Activated CD8-positive, alpha-beta memory T cell treated with anti-CD3 and anti-CD28 coated beads for 24 hours (primary cell): Measurements from ENCODE around the gene MRPS35.

ENCODE experiments used
- DNase-seq: peaks from one replicate; pipeline ENCODE4 v3.0.0-alpha.2; 2020

MRPS35 gene

DNA sequence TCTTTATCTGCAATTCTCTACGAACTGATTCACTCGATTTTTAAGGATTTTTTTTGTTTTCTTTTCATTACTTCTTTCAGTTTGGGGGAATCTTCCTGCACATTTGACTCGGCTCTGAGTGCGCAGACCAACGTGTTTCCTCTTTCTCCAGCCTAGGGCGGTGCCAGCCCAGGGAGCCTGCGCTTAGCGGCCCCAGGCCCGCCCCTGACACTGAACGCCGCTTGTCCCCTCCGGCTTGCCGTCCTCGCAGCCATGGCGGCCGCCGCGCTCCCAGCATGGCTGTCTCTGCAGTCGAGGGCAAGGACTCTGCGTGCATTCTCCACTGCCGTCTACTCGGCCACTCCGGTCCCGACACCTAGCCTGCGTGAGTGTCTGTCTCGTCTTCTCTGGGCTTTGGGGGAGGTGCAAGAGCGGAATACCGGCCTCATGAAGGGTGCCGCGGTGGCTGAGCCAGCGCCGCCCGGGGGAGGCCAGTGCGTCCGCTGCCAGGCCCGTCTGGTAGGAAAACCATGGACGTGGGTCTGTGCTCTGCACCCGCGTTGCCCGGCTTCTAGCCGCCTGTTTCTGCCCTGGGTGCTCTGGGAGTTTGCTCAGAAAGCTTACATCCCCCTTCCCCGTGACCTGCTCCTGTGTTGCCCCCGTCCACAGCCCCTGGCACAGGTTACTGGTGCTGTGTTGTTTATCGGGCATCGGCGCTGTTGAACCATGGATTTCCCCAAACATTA, at the start of gene MRPS35:
MRPS35 (plus strand) TSS at position 241 of the 725 bp plus-strand sequence; CDS start at position 253, 12 bp downstream.
- peak; percentile 96 for DNase-seq

DNA sequence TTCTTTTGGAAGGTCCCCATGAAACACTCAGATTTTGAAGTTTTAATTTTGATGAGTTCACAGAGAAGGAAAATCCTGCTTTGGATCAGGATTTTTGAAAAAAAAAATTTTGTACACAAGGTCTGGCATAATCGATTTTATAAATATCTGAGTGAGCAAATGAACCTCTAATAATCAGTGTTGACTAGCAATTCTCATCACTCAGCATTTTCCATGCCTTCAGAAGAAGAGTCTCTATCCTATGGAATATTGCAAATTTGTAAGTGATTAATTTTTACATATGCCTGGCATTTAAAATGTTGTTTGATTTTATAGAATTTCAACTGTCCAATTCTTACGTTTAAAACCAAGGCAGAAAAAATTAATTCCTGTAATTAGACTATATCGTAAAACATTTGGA, 44.9 kb upstream of the MRPS35 start:
- DNase-seq, result no peak

DNA sequence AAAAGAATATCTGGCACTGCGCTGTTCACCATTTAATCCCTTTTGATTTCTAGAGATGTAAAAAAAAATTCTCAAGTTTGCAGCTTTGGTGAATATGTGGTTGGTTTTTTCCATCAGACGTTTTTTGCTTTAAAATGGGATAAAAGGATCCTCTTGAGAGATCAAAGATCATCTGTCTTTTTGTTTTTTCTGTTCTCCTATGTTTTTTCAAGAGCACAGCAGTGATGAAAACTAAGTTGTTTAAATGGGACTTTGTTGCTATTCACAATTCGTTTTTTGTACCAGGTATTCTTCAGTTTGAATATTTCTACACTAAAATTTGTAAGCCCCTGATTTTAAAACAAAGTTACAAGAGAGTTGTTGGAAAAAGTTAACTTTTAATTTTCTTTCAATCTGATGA, 44.1 kb upstream of the MRPS35 start:
- no peak for DNase-seq

DNA sequence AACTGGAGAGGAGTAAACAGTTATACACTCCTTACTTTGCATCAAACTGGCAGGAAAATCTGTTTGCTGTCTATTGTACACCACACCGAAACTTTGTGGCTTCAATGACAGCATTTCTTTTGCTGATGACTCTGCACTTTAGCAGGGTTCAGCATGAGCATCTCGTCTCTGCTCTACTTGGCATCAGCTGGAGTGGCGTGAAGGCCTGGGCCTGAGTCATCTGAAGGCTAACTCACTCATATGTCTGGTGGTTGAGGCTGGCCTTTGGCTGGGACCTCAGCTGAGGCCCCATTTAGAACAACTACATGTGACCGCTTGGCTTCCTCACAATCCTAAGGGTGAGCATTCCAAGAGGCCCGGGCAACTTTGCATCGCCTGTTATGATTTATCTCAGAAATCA, 43.1 kb upstream of the MRPS35 start:
- no peak for DNase-seq

DNA sequence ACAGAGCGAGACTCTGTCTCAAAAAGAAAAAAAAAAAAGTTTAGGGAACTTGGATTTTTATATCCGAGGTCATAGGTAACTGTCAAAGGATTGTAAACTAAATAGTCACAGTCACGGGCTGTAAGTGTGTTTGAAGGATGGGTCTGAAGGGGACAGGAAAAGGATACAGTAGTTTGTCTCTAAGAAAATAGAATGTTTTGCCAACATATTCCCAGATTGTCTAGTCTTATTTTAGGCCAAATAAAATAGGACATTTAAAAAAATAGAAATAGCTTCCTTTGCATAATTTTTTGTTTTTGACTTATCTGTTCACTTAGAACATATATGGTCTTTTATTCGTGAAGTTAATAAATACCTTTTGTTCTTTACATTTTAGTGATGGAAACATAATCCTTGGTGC, 38.6 kb upstream of the MRPS35 start:
- no peak for DNase-seq

DNA sequence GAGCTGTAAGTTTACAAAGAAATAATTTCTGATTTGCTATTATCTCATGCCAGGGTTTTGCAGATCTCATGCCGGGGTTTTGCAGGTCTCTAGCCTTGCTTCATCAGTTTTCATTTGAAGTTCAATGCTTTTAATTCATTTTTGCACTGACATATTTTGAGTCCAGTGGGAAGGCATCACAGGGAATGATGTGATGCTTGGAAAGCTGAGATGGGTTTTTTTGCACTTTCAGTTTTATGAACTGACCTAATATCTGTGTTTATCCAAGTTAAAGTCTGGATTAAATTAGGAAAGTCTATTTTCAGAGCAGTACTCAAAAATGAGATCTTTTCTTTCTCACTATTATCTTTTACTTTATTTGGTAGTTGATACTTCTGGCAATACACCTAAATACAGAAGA, 38.0 kb upstream of the MRPS35 start:
- DNase-seq, result no peak

DNA sequence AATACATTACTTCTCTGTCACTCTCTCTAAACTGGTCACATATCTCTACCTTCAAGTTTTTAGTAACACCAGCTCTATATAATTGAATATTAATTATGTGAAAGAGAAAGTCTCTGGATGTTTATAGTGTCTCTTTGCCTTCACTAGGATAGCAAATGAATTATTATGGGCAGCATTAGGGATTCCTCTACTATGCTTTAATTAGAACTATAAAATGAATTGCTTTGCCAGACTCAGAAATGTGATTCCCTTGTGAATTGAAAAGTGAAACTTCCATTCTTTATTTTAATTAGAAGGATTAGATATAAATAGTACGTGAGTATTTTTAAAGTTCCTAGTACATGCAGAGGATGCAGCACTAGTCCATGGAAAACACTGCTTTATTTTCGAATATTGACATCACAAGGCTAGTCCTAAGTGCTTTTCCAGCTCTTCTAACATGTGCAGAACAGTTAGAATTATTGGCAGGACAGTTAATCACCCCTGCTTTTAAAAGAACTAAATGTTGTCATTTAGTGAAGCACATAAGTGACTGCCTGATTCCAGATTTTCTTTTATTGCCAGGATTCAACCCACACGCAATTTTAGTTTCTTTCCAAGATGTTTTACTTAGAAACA, 37.4 kb upstream of the MRPS35 start:
- no peak for DNase-seq

DNA sequence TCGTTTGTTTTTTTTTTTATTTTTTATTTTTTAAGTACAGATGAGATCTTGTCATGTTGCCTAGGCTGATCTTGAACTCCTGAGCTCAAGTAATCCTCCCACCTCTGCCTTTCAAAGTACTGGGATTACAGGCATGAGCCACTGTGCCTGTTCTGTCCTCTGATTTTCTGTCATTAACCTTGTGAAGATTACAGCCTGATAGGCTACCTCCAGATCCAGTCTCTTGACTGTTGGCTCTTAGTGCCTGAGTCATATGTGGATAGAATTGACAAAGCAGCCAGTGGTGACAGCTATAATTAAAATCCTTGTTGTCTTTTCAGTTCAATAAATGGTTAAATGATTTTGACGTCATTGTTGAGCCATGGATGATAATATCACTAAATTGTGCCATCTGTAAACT, 35.6 kb upstream of the MRPS35 start:
- no peak for DNase-seq

DNA sequence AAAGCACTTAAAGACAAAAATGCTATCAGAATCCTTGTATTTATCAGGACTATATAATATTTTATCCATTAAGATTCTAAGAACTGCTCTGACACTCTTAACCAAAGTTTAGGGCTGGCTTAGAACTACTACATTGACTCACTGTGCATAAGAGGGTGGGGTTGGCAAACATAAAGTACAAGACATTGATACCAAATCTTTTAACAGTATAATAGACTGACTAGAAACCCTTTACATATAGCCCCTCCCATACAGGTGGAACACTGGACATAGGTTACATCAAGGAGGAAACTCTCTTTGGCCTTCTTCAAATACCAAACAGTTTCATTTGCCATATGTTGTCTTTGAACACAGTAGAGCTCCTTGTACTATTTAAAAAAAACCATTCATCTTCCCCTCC, 30.0 kb upstream of the MRPS35 start:
- DNase-seq, result no peak

DNA sequence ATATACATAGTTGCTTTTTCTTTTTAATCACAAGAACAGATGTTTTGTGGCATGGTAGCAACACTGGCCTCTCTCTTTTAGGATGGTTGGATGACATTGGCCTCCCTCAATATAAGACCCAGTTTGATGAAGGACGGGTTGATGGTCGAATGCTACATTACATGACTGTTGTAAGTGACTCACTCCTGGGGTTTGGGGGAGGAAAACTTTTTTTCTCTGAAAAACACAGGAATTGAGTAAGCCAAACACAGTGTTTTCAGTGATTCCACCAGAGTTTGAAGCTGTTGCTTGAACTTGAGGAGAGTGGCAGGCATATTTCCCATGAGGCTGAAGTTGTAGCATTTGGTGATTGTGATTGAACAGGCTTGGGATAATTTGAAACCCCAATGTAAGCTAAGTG, 28.1 kb upstream of the MRPS35 start:
- DNase-seq, result no peak

DNA sequence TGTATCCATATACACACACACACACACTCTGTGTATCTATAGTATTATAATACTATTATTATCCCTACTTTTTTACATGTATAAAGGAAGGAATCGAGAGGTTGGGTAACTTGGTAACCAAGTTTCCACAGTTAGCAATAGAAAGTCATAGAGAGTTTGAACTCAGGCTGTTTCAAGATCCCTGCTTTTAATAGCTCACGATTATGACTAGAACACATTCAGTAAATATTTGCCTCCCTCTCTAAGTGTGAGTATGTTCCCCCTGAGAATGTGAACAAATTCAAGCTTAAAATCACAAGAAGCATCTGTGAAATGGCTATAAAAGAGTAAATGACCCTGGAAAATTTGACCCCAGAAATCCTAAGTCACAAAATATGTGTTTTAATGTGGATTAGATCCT, 25.4 kb upstream of the MRPS35 start:
- DNase-seq, result no peak

DNA sequence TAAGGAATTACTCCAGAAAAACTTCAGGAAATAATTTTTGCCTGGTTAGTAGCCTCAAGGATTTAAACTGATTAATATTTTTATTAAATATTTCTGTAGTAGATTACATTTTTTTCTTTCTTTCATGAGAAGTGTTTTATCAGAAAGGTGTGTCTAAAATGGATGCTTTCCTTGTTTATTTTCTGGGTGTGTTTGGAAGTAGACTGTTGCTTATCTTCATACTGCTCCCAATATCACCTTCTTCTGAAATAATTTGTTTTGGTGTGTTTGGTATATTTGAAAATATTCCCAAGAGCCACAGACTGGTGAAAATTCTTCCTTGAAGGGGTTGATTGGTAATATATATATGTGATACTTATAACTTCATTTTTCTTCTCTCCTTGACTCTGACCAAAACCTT, 24.5 kb upstream of the MRPS35 start:
- no peak for DNase-seq

DNA sequence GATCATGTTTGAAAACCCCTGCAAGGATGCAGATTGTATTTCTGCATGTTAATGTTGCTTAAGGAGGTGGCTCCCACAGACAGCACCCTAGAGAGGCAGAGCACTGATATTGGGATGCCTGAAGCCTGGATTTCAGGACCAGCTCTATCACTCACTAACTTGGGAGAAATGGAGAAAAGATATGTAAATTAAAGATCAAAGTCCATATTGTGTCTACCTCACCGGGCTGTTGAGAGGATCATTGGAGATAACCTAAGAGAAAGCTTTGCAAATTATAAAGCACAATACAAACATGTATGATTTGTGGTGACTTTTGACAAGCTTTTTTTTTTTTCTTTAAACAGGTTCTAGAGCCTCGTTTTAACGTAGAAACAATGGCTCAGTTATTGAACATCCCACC, 22.0 kb upstream of the MRPS35 start:
- DNase-seq, result no peak

DNA sequence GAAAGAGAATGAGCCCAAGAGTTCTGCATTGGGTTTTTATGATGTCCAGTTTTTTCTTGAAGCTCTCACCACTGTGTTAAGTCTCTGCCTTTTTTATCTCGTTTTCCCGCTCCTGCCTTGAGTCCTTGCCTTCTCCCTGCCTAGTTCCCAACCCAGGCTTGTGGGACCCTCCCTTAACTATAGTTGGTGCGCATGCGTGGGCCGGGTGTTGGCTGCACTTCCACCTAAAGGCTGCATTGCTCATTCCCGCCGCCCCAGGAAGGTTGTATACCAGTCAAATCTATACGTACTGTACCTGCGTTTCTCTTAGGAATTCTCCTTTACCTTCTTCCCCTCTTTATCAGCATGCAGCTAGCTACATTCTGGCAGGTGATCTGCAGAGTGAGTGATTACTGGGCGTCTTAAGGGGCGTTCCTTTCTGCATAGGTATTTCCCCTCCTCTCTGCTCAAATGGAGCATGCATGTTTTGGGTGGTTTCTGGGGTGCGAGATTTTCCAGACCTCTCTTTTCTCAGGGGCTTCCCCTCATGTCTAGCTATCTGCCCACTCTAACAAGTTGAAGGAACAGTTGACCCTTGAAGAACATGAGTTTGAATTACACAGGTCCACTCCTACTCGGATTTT, 21.0 kb upstream of the MRPS35 start:
- no peak for DNase-seq

DNA sequence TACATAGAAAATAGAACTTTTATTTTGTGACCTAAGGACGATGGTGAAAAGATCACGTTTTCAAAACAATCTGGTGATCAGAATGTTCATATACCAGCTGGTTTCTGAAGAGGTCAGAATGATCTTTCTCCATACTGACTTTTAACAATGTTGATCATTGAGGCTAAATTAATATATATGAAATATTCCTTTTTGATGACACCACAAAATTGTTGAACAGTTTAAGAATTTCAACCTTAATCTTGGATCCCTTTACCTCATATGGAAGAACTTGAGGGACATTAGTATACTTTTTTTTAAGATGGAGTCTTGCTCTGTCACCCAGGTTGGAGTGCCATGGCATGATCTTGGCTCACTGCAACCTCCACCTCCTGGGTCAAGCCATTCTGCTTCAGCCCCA, 17.2 kb upstream of the MRPS35 start:
- no peak for DNase-seq

DNA sequence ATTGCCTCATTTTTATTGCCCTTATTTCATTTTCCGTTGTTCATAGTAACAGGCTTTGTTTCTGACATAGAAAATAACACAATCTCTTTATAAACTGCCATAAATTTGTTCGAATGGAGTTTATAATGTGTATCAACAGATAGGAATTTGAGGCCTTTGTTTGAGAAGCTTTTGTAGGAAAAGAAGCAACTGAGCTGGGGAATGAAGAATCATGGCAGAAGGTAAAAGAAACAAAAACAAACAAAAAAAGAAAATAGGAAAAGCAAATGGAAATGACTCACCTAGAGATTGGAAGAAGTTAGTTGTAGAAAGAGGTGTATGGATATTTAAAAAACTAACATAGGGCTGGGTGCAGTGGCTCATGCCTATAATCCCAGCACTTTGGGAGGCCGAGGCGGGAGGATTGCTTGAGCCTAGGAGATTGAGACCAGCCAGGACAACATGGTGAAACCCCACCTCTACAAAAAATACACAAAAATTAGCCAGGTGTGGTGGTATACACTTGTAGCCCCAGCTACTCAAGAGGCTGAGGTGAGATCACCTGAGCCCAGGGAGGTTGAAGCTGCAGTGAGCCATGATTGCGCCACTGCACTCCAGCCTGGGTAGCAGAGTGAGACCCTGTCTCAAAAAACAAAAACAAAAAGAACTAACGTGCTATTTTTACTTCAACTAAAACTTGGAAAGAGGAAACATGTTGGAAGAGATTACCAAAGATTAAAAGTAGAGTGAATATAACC, 14.9 kb upstream of the MRPS35 start:
- DNase-seq, result no peak

DNA sequence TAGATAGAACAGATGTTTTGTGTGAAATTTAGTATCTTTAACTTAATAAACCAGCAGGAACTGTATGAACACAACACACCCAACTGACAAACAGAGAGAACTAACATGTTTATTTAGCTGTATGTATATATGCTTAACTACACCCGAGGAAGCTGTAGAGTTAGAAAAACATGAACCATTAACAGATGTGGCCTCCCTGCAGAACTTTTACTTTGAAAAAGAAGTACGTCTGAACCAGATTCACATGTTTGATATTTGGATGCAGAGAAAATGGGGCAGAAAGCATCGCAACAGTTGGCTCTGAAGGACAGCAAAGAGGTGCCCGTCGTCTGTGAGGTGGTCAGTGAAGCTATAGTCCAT, 14.4 kb upstream of the MRPS35 start, which contains the start of gene REP15:
REP15 (plus strand) TSS at position 155 of the 360 bp plus-strand sequence; CDS start at position 271, 116 bp downstream.
- DNase-seq, result no peak

DNA sequence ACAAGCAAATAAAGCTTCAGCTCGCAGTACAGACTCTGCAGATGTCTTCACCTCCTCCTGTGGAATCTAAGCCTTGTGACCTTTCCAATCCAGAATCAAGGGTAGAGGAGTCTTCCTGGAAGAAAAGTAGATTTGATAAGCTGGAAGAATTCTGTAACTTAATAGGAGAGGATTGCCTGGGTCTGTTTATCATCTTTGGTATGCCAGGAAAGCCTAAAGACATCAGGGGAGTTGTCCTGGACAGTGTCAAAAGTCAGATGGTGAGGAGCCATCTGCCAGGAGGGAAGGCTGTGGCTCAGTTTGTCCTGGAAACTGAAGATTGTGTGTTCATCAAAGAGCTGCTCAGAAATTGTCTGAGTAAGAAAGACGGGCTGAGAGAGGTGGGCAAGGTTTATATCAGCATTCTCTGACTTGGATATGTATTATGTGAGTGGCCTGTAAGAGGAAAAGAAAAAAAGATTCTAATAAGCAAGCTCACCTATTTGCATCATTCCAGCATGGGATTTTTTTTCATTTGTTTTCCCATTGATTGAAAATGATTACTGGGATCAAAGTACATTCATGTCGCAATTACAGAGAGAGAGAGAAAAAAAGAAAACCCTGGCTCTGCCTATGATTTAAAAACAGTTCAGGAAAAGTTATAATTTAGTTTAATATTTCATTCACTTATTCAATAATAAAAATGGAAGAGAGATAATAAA, 13.6 kb upstream of the MRPS35 start:
- DNase-seq, result no peak

DNA sequence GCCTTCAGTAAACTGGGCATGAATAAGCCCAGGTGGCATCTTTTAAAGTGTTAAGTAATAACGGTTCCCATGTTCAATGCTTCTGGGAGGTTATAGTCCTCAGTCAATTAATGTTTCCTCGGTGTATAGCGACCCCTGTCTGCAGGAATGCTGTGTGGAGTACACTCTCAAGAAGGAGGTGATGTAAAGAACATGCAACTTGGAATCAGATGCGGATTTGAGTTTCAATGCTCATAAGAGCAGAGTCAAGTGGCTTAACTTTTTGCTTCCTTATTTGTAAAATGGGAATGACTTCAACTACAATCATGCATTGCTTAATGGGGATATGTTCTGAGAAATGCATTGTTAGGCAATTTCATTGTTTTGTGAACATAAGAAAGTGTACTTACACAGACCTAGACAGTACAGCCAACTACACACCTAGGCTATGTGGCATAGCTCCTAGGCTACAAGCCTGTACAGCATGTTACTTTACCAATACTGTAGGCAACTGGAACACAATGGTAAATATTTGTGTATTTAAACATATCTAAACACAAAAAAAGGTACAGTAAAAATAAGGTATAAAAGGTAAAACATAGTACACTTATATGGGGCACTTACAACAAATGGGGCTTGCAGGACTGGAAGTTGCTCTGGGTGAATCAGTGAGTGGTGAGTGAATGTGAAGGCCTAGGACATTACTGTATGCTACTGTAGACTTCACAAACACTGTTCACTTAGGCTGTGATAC, 6.7 kb upstream of the MRPS35 start:
- DNase-seq, result peak; percentile 77

DNA sequence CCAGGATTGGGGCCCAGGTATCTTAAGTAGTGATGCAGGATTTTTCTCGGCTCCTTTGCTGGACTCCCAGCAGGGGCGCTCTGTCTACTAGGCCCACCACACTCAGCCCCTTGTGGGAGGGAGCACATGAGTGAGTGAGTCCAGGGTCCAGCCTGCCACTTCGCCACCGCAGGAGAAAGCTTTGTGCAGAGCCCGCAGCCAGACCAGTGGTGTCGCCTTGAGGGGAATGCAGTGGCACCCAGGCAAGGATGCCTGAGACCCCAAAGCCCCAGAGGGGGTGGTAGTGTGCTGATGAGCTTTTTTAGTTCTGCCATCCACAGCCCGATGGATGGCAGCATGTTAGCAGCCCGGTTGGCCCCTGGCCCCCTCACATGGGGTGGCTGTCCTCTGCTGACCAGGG, 5.4 kb upstream of the MRPS35 start:
- DNase-seq, result no peak

DNA sequence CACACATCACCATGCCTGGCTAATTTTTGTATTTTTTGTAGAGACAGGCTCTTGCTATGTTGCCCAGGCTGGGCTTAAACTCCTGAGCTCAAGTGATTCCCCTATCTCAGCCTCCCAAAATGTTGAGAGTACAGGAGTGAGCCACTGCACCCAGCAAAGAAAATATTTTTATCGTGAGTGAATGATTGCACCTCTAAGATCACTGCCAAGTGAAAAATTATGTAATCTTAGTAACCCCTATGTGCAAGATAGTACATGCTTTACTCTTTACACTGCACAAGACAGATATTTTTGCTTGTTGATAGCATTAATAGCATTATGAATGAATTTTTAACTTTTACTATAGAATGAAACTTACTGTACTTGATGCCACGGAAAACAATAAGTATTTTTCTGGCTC, 3.4 kb upstream of the MRPS35 start:
- no peak for DNase-seq

DNA sequence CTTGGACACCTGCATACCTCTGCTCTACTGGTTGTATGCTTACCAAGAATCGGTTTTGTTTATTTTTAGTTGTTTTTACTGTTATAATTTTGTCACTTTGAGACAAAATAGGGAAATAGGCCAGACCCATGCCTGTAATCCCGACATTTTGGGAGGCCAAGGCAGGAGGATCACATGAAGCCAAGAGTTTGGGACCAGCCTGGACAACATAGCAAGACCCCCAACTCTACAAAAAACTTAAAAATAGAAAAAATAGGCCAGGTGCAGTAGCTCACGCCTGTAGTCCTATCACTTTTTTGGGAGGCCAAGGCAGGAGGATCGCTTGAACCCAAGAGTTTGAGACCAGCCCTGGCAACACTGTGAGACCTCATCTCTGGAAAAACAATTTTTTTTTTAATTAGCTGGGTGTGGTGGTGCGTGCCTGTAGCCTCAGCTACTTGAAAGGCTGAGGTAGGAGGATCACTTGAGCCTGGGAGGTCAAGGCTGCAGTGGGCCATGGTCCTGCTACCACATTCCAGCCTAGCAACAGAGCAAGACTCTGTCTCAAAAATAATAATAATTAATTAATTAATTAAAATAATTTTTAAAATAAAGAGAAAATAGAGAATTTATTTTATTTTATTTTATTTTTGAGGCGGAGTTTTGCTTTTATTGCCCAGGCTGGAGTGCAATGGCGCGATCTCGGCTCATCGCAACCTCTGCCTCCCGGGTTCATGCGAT, 1.3 kb upstream of the MRPS35 start:
- no peak for DNase-seq
